HUES6 (cell line): Measurements from ENCODE around the gene WIPI1.

Source experiments
- H3K27ac ChIP-seq: 2 replicates; pipeline ENCODE4 v1.7.0; 2013; ENCODE audit warnings: low read depth, mild to moderate bottlenecking, low read length, inconsistent platforms
- H3K27me3 ChIP-seq: 2 replicates; pipeline ENCODE4 v1.6.1; 2013; ENCODE audit warnings: low read length; ENCODE audit not compliant: control insufficient read depth, insufficient read depth
- H3K36me3 ChIP-seq: 2 replicates; pipeline ENCODE4 v1.6.1; 2013; ENCODE audit warnings: low read length; ENCODE audit not compliant: control insufficient read depth, insufficient read depth
- H3K4me1 ChIP-seq: 2 replicates; pipeline ENCODE4 v1.6.1; 2013; ENCODE audit warnings: low read length; ENCODE audit not compliant: control insufficient read depth, insufficient read depth
- H3K4me3 ChIP-seq: 2 replicates; pipeline ENCODE4 v1.5.1; 2013; ENCODE audit warnings: low read depth, low read length
- H3K9ac ChIP-seq: one replicate; pipeline ENCODE4 v1.6.1; 2013; ENCODE audit warnings: mild to moderate bottlenecking, low read length
- H3K9me3 ChIP-seq: 2 replicates; pipeline ENCODE4 v1.6.1; 2013; ENCODE audit warnings: low read depth, low read length; ENCODE audit not compliant: control insufficient read depth, insufficient read depth

The WIPI1 gene

GRCh38 chr17:68484458-68484857 is 27.2 kb upstream of the WIPI1 start:
- H3K27ac ChIP-seq = no peak overlapping the region
- H3K9ac ChIP-seq = no peak overlapping the region
- H3K9me3 ChIP-seq = no peaks in the 10 kb centered on the region
- no peaks in the 10 kb centered on the region for H3K27me3 ChIP-seq
- H3K4me1 ChIP-seq = peaks cover 7% of the 10 kb centered on the region; the same call in 1 of the 2 replicates
- H3K36me3 ChIP-seq = no peaks in the 10 kb centered on the region
- no peak overlapping the region for H3K4me3 ChIP-seq

- H3K36me3 ChIP-seq = no peaks in the 10 kb centered on the region
- peaks cover 7% of the 10 kb centered on the region; the same call in 1 of the 2 replicates for H3K4me1 ChIP-seq
- H3K27ac ChIP-seq = no peak overlapping the region
- no peak overlapping the region for H3K9ac ChIP-seq
- H3K27me3 ChIP-seq = no peaks in the 10 kb centered on the region
- no peaks in the 10 kb centered on the region for H3K9me3 ChIP-seq
- H3K4me3 ChIP-seq = no peak overlapping the region
Observed at GRCh38 chr17:68482576-68483041, 25.3 kb upstream of the WIPI1 start.

GRCh38 chr17:68480885-68481284 is 23.6 kb upstream of the WIPI1 start:
- no peak overlapping the region for H3K9ac ChIP-seq
- H3K27ac ChIP-seq = no peak overlapping the region

GRCh38 chr17:68470961-68471360 is 13.7 kb upstream of the WIPI1 start:
- Histone ChIP-seq H3K9me3 (no peaks in the 10 kb centered on the region), H3K36me3 (no peaks in the 10 kb centered on the region), H3K27ac (no peak overlapping the region), H3K9ac (no peak overlapping the region), H3K4me1 (0 out of 2 replicates have a peak, but pooled peaks cover 5% of the 10 kb centered on the region), H3K27me3 (no peaks in the 10 kb centered on the region), H3K4me3 (no peak overlapping the region)

More at GRCh38 chr17:68480885-68481284, 23.6 kb upstream of the WIPI1 start:
- Histone ChIP-seq H3K4me1 (peaks cover 7% of the 10 kb centered on the region; the same call in 1 of the 2 replicates), H3K27me3 (no peaks in the 10 kb centered on the region), H3K36me3 (no peaks in the 10 kb centered on the region), H3K9me3 (no peaks in the 10 kb centered on the region), H3K4me3 (no peak overlapping the region)

- H3K4me1 ChIP-seq = 0 out of 2 replicates have a peak, but pooled peaks cover 8% of the 10 kb centered on the region
- no peaks in the 10 kb centered on the region for H3K9me3 ChIP-seq
- no peaks in the 10 kb centered on the region for H3K27me3 ChIP-seq
- no peak overlapping the region for H3K9ac ChIP-seq
- H3K4me3 ChIP-seq = no peak overlapping the region
- no peaks in the 10 kb centered on the region for H3K36me3 ChIP-seq
- no peak overlapping the region for H3K27ac ChIP-seq
Observed at GRCh38 chr17:68468788-68469187, 11.5 kb upstream of the WIPI1 start.

- Histone ChIP-seq H3K9me3 (no peaks in the 10 kb centered on the region), H3K4me1 (0 out of 2 replicates have a peak, but pooled peaks cover 8% of the 10 kb centered on the region), H3K4me3 (no peak overlapping the region)
Observed at GRCh38 chr17:68468334-68468733, 11.0 kb upstream of the WIPI1 start.

GRCh38 chr17:68463211-68464019 is 6.1 kb upstream of the WIPI1 start:
- Histone ChIP-seq H3K9me3 (no peaks in the 10 kb centered on the region), H3K4me3 (no peak overlapping the region), H3K9ac (no peak overlapping the region), H3K4me1 (peaks cover 28% of the 10 kb centered on the region), H3K27me3 (peaks cover 5% of the 10 kb centered on the region; the same call in 1 of the 2 replicates), H3K36me3 (no peaks in the 10 kb centered on the region), H3K27ac (no peak overlapping the region)

More at GRCh38 chr17:68468334-68468733, 11.0 kb upstream of the WIPI1 start:
- no peaks in the 10 kb centered on the region for H3K36me3 ChIP-seq
- no peak overlapping the region for H3K27ac ChIP-seq
- H3K9ac ChIP-seq = no peak overlapping the region
- no peaks in the 10 kb centered on the region for H3K27me3 ChIP-seq

GRCh38 chr17:68462381-68463210 is 5.3 kb upstream of the WIPI1 start:
- Histone ChIP-seq H3K27ac (no peak overlapping the region), H3K4me3 (no peak overlapping the region; the same call in 1 of the 2 replicates), H3K27me3 (peaks cover 9% of the 10 kb centered on the region; the same call in 1 of the 2 replicates), H3K4me1 (peaks cover 32% of the 10 kb centered on the region), H3K36me3 (no peaks in the 10 kb centered on the region), H3K9ac (no peak overlapping the region), H3K9me3 (no peaks in the 10 kb centered on the region)

- Histone ChIP-seq H3K4me3 (no peak overlapping the region), H3K27ac (no peak overlapping the region), H3K27me3 (peaks cover 9% of the 10 kb centered on the region; the same call in 1 of the 2 replicates), H3K4me1 (peaks cover 32% of the 10 kb centered on the region), H3K9me3 (no peaks in the 10 kb centered on the region), H3K36me3 (no peaks in the 10 kb centered on the region), H3K9ac (no peak overlapping the region)
Observed at GRCh38 chr17:68461589-68461988, 4.3 kb upstream of the WIPI1 start.

- Histone ChIP-seq H3K27ac (no peak overlapping the region), H3K9me3 (no peaks in the 10 kb centered on the region), H3K36me3 (no peaks in the 10 kb centered on the region), H3K27me3 (peaks cover 9% of the 10 kb centered on the region; the same call in 1 of the 2 replicates), H3K9ac (no peak overlapping the region), H3K4me1 (peaks cover 36% of the 10 kb centered on the region), H3K4me3 (no peak overlapping the region)
Observed at GRCh38 chr17:68461122-68461539, 3.8 kb upstream of the WIPI1 start.
